Measurements from ENCODE around the gene SLC18A3. TPM values are rescaled to one million over a fixed set of nuclear protein-coding genes. Genes with fewer than 3 reads are reported as not detected.

Gene SLC18A3
- total RNA-seq, 1 experiment from 2014 or later: not detected

DNA sequence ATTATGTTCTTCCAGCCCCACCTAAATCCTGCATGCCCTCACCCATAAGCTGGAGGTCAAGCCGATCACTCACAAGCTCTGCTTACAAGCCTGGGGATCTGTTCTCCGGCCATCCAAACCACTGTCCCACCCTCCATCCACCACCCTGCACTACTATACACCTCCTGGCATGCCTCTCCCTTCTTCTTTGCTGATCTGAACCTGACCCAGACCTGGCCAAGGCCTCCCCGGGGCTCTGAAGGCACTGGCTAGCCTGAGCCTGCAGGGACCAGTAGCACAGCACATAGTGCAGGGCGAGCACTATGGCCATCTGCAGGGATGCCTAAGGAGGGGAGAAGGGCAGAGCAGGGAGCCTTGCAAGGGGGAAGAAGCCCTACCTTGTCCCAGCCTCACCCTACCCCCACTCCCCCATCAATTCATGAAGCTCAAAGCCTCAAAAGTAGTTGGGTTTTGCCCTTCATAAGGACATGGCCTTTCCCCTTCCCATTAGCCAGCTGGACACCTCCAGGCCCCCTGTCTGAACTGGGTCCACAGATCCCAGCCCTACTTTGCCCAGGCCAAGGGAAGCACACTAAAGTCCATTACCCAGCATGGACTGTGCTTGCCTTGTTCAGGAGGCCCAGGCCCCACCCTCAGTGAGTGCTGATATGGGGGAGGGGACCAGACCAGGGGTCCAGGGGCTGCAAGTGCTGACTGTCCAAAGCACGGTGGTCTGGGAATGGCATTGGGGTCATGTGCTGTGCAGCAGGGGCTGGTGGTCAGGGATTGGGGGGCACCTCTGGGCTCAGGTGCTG, 33.3 kb downstream of the SLC18A3 start:
- Histone ChIP-seq H2AFZ (ENCODE audit: low read length) (no peak overlapping the region), H3F3A (ENCODE audit: low read length, unreplicated experiment) (no peaks in the 10 kb centered on the region), H3K9ac (ENCODE audit: low read length) (no peak overlapping the region), H3K9me2 (replicated peaks; ENCODE audit: low read length) (no peaks in the 10 kb centered on the region), H3K36me3 (ENCODE audit: low read depth, low read length) (no peaks in the 10 kb centered on the region), H3K4me1 (ENCODE audit: insufficient read depth, low read length) (no peaks in the 10 kb centered on the region), H3K79me2 (ENCODE audit: low read length) (no peaks in the 10 kb centered on the region), H4K20me1 (ENCODE audit: low read length) (no peaks in the 10 kb centered on the region), H3K9me3 (ENCODE audit: low read length) (no peaks in the 10 kb centered on the region), H3K4me3 (ENCODE audit: low read length) (no peak overlapping the region), H3K4me2 (ENCODE audit: low read length) (no peak overlapping the region), H3K27ac (ENCODE audit: low read length) (no peak overlapping the region), H3K27me3 (ENCODE audit: low read length) (peaks cover 95% of the 10 kb centered on the region)
- TF ChIP-seq, protein P1, sequence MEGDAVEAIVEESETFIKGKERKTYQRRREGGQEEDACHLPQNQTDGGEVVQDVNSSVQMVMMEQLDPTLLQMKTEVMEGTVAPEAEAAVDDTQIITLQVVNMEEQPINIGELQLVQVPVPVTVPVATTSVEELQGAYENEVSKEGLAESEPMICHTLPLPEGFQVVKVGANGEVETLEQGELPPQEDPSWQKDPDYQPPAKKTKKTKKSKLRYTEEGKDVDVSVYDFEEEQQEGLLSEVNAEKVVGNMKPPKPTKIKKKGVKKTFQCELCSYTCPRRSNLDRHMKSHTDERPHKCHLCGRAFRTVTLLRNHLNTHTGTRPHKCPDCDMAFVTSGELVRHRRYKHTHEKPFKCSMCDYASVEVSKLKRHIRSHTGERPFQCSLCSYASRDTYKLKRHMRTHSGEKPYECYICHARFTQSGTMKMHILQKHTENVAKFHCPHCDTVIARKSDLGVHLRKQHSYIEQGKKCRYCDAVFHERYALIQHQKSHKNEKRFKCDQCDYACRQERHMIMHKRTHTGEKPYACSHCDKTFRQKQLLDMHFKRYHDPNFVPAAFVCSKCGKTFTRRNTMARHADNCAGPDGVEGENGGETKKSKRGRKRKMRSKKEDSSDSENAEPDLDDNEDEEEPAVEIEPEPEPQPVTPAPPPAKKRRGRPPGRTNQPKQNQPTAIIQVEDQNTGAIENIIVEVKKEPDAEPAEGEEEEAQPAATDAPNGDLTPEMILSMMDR (conservative IDR thresholded peaks at IDR 0.05; ENCODE audit: low read depth, low read length): no peak
- TF ChIP-seq EZH2phosphoT487 (IDR thresholded peaks at IDR 0.05; ENCODE audit: borderline replicate concordance, low read length): no peak
- ChIA-PET POLR2A (ENCODE audit: unreplicated experiment) (no interaction called here), CTCF (no interaction called here)
- ATAC-seq: no peak
- intact Hi-C loops (cut with micrococcal nuclease): no loop called here
- no peak for DNase-seq
- no TSS peak for BruUV-seq (replicated peaks)

- CTCF ChIA-PET: no interaction called here
- intact Hi-C loops (cut with micrococcal nuclease): no loop called here
- POLR2A ChIA-PET (ENCODE audit: unreplicated experiment): no interaction called here
Measured at GRCh38 chr10:49644035-49644646, 34.0 kb downstream of the SLC18A3 start.

GRCh38 chr10:49645417-49645816, 35.3 kb downstream of the SLC18A3 start:
- DNase-seq (no peak), ATAC-seq (no peak)
- H3K9ac ChIP-seq (ENCODE audit: low read length): no peak overlapping the region
- no TSS peak for BruUV-seq (replicated peaks)
- no peak overlapping the region for H3K4me3 ChIP-seq (ENCODE audit: low read length)
- peaks cover 97% of the 10 kb centered on the region for H3K27me3 ChIP-seq (ENCODE audit: low read length)
- ChIA-PET CTCF (no interaction called here), POLR2A (ENCODE audit: unreplicated experiment) (no interaction called here)
- no peaks in the 10 kb centered on the region for H3F3A ChIP-seq (ENCODE audit: low read length, unreplicated experiment)
- H3K4me2 ChIP-seq (ENCODE audit: low read length): no peak overlapping the region
- no peaks in the 10 kb centered on the region for H3K4me1 ChIP-seq (ENCODE audit: insufficient read depth, low read length)
- TF ChIP-seq, protein P1 (conservative IDR thresholded peaks at IDR 0.05; ENCODE audit: low read depth, low read length): no peak
- TF ChIP-seq EZH2 (IDR thresholded peaks at IDR 0.05; ENCODE audit: low read length, unreplicated experiment) (no peak), EZH2phosphoT487 (IDR thresholded peaks at IDR 0.05; ENCODE audit: borderline replicate concordance, low read length) (no peak)
- H3K9me2 ChIP-seq (replicated peaks; ENCODE audit: low read length): no peaks in the 10 kb centered on the region
- no peaks in the 10 kb centered on the region for H3K9me3 ChIP-seq (ENCODE audit: low read length)
- H3K36me3 ChIP-seq (ENCODE audit: low read depth, low read length): no peaks in the 10 kb centered on the region
- H4K20me1 ChIP-seq (ENCODE audit: low read length): no peaks in the 10 kb centered on the region
- no peak overlapping the region for H2AFZ ChIP-seq (ENCODE audit: low read length)
- no peaks in the 10 kb centered on the region for H3K79me2 ChIP-seq (ENCODE audit: low read length)
- intact Hi-C loops (cut with micrococcal nuclease): no loop called here
- no peak overlapping the region for H3K27ac ChIP-seq (ENCODE audit: low read length)

More at GRCh38 chr10:49644035-49644646, 34.0 kb downstream of the SLC18A3 start:
- ATAC-seq: no peak
- Histone ChIP-seq H3K9me3 (ENCODE audit: low read length) (no peaks in the 10 kb centered on the region), H3K4me2 (ENCODE audit: low read length) (no peak overlapping the region), H3K36me3 (ENCODE audit: low read depth, low read length) (no peaks in the 10 kb centered on the region), H3F3A (ENCODE audit: low read length, unreplicated experiment) (no peaks in the 10 kb centered on the region), H4K20me1 (ENCODE audit: low read length) (no peaks in the 10 kb centered on the region), H3K27me3 (ENCODE audit: low read length) (peaks cover 95% of the 10 kb centered on the region), H3K27ac (ENCODE audit: low read length) (no peak overlapping the region), H3K9ac (ENCODE audit: low read length) (no peak overlapping the region), H3K79me2 (ENCODE audit: low read length) (no peaks in the 10 kb centered on the region), H2AFZ (ENCODE audit: low read length) (no peak overlapping the region), H3K9me2 (replicated peaks; ENCODE audit: low read length) (no peaks in the 10 kb centered on the region), H3K4me3 (ENCODE audit: low read length) (no peak overlapping the region), H3K4me1 (ENCODE audit: insufficient read depth, low read length) (no peaks in the 10 kb centered on the region)
- DNase-seq: no peak
- no TSS peak for BruUV-seq (replicated peaks)
- TF ChIP-seq, protein P1 (conservative IDR thresholded peaks at IDR 0.05; ENCODE audit: low read depth, low read length): no peak
- TF ChIP-seq EZH2phosphoT487 (IDR thresholded peaks at IDR 0.05; ENCODE audit: borderline replicate concordance, low read length) (no peak), EZH2 (IDR thresholded peaks at IDR 0.05; ENCODE audit: low read length, unreplicated experiment) (no peak)

Data from PC-3 (cell line).